Aorta (tissue), 5 donors: ENCODE measurements around the gene GRK3. TPM values are rescaled to one million over a fixed set of nuclear protein-coding genes. Genes with fewer than 3 reads are reported as not detected.
"Not testable (repeated sequence)": the region's sequence is repeated elsewhere in the genome, so short reads cannot be mapped to it uniquely, and the experiment has no call there.

Experiments used
- ATAC-seq: fragments of 200-7000 bp; cut with Tn5 transposase; one replicate; pipeline ENCODE4 v1.9.1; 2022; ENCODE audit warnings: moderate library complexity; ENCODE audit not compliant: low FRiP score
- DNase-seq, 2 donors: peaks; one replicate each; pipeline ENCODE4 v3.0.0-alpha.2; 2020
- H3K27ac ChIP-seq, 2 donors: one replicate each; pipeline ENCODE4 v1.5.1; 2013; ENCODE audit warnings: low read length in 2 of 2, mild to moderate bottlenecking in 2 of 2, moderate library complexity in 2 of 2, control low read depth in 1 of 2, inconsistent platforms in 1 of 2, low read depth in 1 of 2
- H3K27me3 ChIP-seq, 2 donors: one replicate each; pipeline ENCODE4 v1.6.1; 2013; ENCODE audit warnings: control low read depth in 1 of 2, low read length in 1 of 2, mild to moderate bottlenecking in 1 of 2, moderate library complexity in 1 of 2; ENCODE audit not compliant: insufficient read depth in 2 of 2, control insufficient read depth in 1 of 2
- H3K36me3 ChIP-seq, 2 donors: one replicate each; pipeline ENCODE4 v1.6.1; 2013; ENCODE audit warnings: control low read depth in 1 of 2, low read length in 1 of 2, mild to moderate bottlenecking in 1 of 2; ENCODE audit not compliant: insufficient read depth in 2 of 2, control insufficient read depth in 1 of 2
- H3K4me1 ChIP-seq, 2 donors: one replicate each; pipeline ENCODE4 v1.6.1; 2013; ENCODE audit warnings: low read length in 2 of 2, control low read depth in 1 of 2, mild to moderate bottlenecking in 1 of 2, moderate library complexity in 1 of 2; ENCODE audit not compliant: insufficient read depth in 2 of 2, control insufficient read depth in 1 of 2
- H3K4me3 ChIP-seq, 2 donors: one replicate each; pipeline ENCODE4 v1.5.1; 2013; ENCODE audit warnings: low read length in 2 of 2, control low read depth in 1 of 2, mild to moderate bottlenecking in 1 of 2
- H3K9me3 ChIP-seq: one replicate; pipeline ENCODE4 v1.6.1; 2013; ENCODE audit warnings: mild to moderate bottlenecking, low read length; ENCODE audit not compliant: control insufficient read depth
- WGBS, 2 donors: extraction: QIAGEN DNeasy Blood & Tissue Kit; methylation state at CpG; one replicate each; pipeline ENCODE4 v1.1.7; 2013; 5-methylcytosine and 5-hydroxymethylcytosine counted together
- intact Hi-C, 2 donors: fragments of 100-400 bp; cut with DNase I; formaldehyde crosslinking; loops; one replicate each; pipeline versions ENCODE4 v1.14.2 to v1.15.0; 2022
- polyA plus RNA-seq, 2 donors: library from polyadenylated mRNA; stranded (reverse); fragments of 200-250 nt; gene quantifications; one replicate each; pipeline ENCODE4 v1.2.3, GENCODE V29; 2013
- total RNA-seq, 2 donors: library from RNA; stranded (reverse); fragmentation: NEBNext Ultra II Directional; extraction: Animal tissue kit (Norgen Biotek cat#: 25700); gene quantifications; one replicate each; pipeline ENCODE4 v1.2.1, GENCODE V29; 2021
- donor health status: healthy with polysubstance abuse.
- donor health status: Bipolar disorder and iron deficiency.
- donor health status: DM: no; HTN: no; CAD: no.
- donor health status: DM: no; HTN: no; CAD: no.
- donor health status: DM: yes; HTN: yes; CAD: no.

GRK3 gene
- total and polyA plus RNA-seq, 4 donors, result 0.23 to 11.4 (median 6.1) TPM

- no peaks in the 10 kb centered on the region for H3K4me1 ChIP-seq
- intact Hi-C loops, result loop anchor here (5.0 to 10.0 kb wide), 3 partner anchors 70 to 240 kb away; no protein-coding TSS in a partner anchor
- H3K4me3 ChIP-seq, result no peak overlapping the region
- H3K36me3 ChIP-seq, result no peaks in the 10 kb centered on the region
- H3K9me3 ChIP-seq, result no peaks in the 10 kb centered on the region
- DNase-seq (no peak), ATAC-seq (no peak)
- no peaks in the 10 kb centered on the region for H3K27me3 ChIP-seq
- H3K27ac ChIP-seq, result no peak overlapping the region
Measured at GRCh38 chr22:25702040-25702439, 137.6 kb downstream of the GRK3 start.

GRCh38 chr22:25702571-25703167 is 138.2 kb downstream of the GRK3 start:
- Histone ChIP-seq H3K27me3 (no peaks in the 10 kb centered on the region), H3K4me3 (no peak overlapping the region), H3K4me1 (no peaks in the 10 kb centered on the region), H3K27ac (no peak overlapping the region), H3K36me3 (no peaks in the 10 kb centered on the region), H3K9me3 (no peaks in the 10 kb centered on the region)
- DNase-seq (no peak), ATAC-seq (no peak)
- intact Hi-C loops, result loop anchor here (5.0 to 10.0 kb wide), 3 partner anchors 70 to 240 kb away; no protein-coding TSS in a partner anchor
- 87 to 89% methylated on average over 7 of the region's 7 CpGs for WGBS, 2 donors

- no peaks in the 10 kb centered on the region for H3K4me1 ChIP-seq
- ATAC-seq (no peak), DNase-seq (no peak)
- H3K27me3 ChIP-seq, result no peaks in the 10 kb centered on the region
- no peaks in the 10 kb centered on the region for H3K36me3 ChIP-seq
- no peak overlapping the region for H3K4me3 ChIP-seq
- no peak overlapping the region for H3K27ac ChIP-seq
- 92 to 96% methylated on average over 2 of the region's 2 CpGs for WGBS, 2 donors
- intact Hi-C loops, result loop anchor here (5.0 to 10.0 kb wide), 3 partner anchors 68 to 242 kb away; no protein-coding TSS in a partner anchor
- H3K9me3 ChIP-seq, result no peaks in the 10 kb centered on the region
Measured at GRCh38 chr22:25704701-25705100, 140.2 kb downstream of the GRK3 start.

- Histone ChIP-seq H3K27ac (no peak overlapping the region), H3K9me3 (no peaks in the 10 kb centered on the region), H3K27me3 (no peaks in the 10 kb centered on the region), H3K4me3 (no peak overlapping the region), H3K36me3 (no peaks in the 10 kb centered on the region), H3K4me1 (no peaks in the 10 kb centered on the region)
- WGBS, 2 donors, result 76 to 77% methylated on average over 5 of the region's 5 CpGs
- intact Hi-C loops, result loop anchor here (5.0 to 10.0 kb wide), 2 partner anchors 66 to 231 kb away; no protein-coding TSS in a partner anchor
- DNase-seq (no peak), ATAC-seq (no peak)
Measured at GRCh38 chr22:25706197-25706596, 141.7 kb downstream of the GRK3 start.

- not testable (repeated sequence) for ATAC-seq, H3K27ac ChIP-seq, H3K4me3 ChIP-seq, DNase-seq, H3K9me3 ChIP-seq, H3K36me3 ChIP-seq, H3K27me3 ChIP-seq, H3K4me1 ChIP-seq
- intact Hi-C loops, result loop anchor here (5.0 to 10.0 kb wide), 2 partner anchors 64 to 234 kb away; no protein-coding TSS in a partner anchor
- WGBS, 2 donors, result 62 to 68% methylated on average over 6 of the region's 6 CpGs
Measured at GRCh38 chr22:25708430-25708829, 144.0 kb downstream of the GRK3 start.

- Histone ChIP-seq H3K9me3 (no peaks in the 10 kb centered on the region), H3K4me3 (no peak overlapping the region), H3K36me3 (no peaks in the 10 kb centered on the region), H3K4me1 (no peaks in the 10 kb centered on the region), H3K27ac (no peak overlapping the region), H3K27me3 (no peaks in the 10 kb centered on the region)
- no peak for ATAC-seq
- intact Hi-C loops, result loop anchor here (5.0 to 10.0 kb wide), 2 partner anchors 63 to 235 kb away; no protein-coding TSS in a partner anchor
- no peak for DNase-seq
- WGBS, 2 donors, result 88 to 92% methylated on average over 6 of the region's 6 CpGs
Measured at GRCh38 chr22:25709758-25710157, 145.3 kb downstream of the GRK3 start.

- ATAC-seq (no peak), DNase-seq (no peak)
- WGBS, 2 donors, result 92 to 93% methylated on average over 7 of the region's 7 CpGs
- Histone ChIP-seq H3K36me3 (no peaks in the 10 kb centered on the region), H3K4me1 (no peaks in the 10 kb centered on the region), H3K27me3 (no peaks in the 10 kb centered on the region), H3K27ac (no peak overlapping the region), H3K9me3 (no peaks in the 10 kb centered on the region), H3K4me3 (no peak overlapping the region)
- intact Hi-C loops, result no loop called here
Measured at GRCh38 chr22:25710501-25710900, 146.0 kb downstream of the GRK3 start.

GRCh38 chr22:25711491-25711890 is 147.0 kb downstream of the GRK3 start:
- intact Hi-C loops, result no loop called here
- Histone ChIP-seq H3K27ac (no peak overlapping the region), H3K4me1 (no peaks in the 10 kb centered on the region), H3K4me3 (no peak overlapping the region), H3K9me3 (no peaks in the 10 kb centered on the region), H3K27me3 (no peaks in the 10 kb centered on the region), H3K36me3 (no peaks in the 10 kb centered on the region)
- no peak for DNase-seq
- WGBS, 2 donors, result 88 to 89% methylated on average over 6 of the region's 6 CpGs
- no peak for ATAC-seq

GRCh38 chr22:25712661-25713400 is 148.4 kb downstream of the GRK3 start:
- no peak overlapping the region for H3K4me3 ChIP-seq
- intact Hi-C loops, result no loop called here
- ATAC-seq (no peak), DNase-seq (no peak)
- H3K4me1 ChIP-seq, result no peaks in the 10 kb centered on the region
- H3K27ac ChIP-seq, result no peak overlapping the region
- H3K9me3 ChIP-seq, result no peaks in the 10 kb centered on the region
- H3K36me3 ChIP-seq, result no peaks in the 10 kb centered on the region
- 93 to 94% methylated on average over 7 of the region's 7 CpGs for WGBS, 2 donors
- H3K27me3 ChIP-seq, result no peaks in the 10 kb centered on the region
